HG03175 (cell line): ENCODE results near the gene NEK6.

Experiments used
- ATAC-seq: cut with Tn5 transposase; IDR thresholded peaks from one replicate; pipeline ENCODE4 v1.9.1; 2021; ENCODE audit warnings: mild to moderate bottlenecking, moderate library complexity; ENCODE audit not compliant: unreplicated experiment

The NEK6 gene

GRCh38 chr9:124392871-124393460, 135.2 kb downstream of the NEK6 start:
- no peak for ATAC-seq

- no peak for ATAC-seq
Observed at GRCh38 chr9:124394167-124394566, 136.4 kb downstream of the NEK6 start.

- ATAC-seq = no peak
Observed at GRCh38 chr9:124394596-124394995, 136.8 kb downstream of the NEK6 start.

- no peak for ATAC-seq
Observed at GRCh38 chr9:124395826-124396225, 138.1 kb downstream of the NEK6 start.

- no peak for ATAC-seq
Observed at GRCh38 chr9:124398191-124398935, 140.6 kb downstream of the NEK6 start.

GRCh38 chr9:124399323-124399967, 141.7 kb downstream of the NEK6 start:
- no peak for ATAC-seq

GRCh38 chr9:124399968-124400940, 142.5 kb downstream of the NEK6 start:
- ATAC-seq = no peak
